ENCODE results near the gene SLC27A2.

- no peak for TF ChIP-seq POLR2A (IDR thresholded peaks at IDR 0.05)
- TF ChIP-seq, protein P1, sequence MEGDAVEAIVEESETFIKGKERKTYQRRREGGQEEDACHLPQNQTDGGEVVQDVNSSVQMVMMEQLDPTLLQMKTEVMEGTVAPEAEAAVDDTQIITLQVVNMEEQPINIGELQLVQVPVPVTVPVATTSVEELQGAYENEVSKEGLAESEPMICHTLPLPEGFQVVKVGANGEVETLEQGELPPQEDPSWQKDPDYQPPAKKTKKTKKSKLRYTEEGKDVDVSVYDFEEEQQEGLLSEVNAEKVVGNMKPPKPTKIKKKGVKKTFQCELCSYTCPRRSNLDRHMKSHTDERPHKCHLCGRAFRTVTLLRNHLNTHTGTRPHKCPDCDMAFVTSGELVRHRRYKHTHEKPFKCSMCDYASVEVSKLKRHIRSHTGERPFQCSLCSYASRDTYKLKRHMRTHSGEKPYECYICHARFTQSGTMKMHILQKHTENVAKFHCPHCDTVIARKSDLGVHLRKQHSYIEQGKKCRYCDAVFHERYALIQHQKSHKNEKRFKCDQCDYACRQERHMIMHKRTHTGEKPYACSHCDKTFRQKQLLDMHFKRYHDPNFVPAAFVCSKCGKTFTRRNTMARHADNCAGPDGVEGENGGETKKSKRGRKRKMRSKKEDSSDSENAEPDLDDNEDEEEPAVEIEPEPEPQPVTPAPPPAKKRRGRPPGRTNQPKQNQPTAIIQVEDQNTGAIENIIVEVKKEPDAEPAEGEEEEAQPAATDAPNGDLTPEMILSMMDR (IDR thresholded peaks at IDR 0.05): no peak
Observed at GRCh38 chr15:50184863-50185504, 3.0 kb downstream of the SLC27A2 start.
